ENCODE results near the gene APOBEC4.
"Not testable (repeated sequence)": the region's sequence is repeated elsewhere in the genome, so short reads cannot be mapped to it uniquely, and the experiment has no call there.

Gene APOBEC4

GRCh38 chr1:183652547-183653461 is at the start of gene APOBEC4:
TSS of gene APOBEC4 (minus strand) at chr1:183653316. CDS start at chr1:183648781, 4,535 bp downstream.
- DNase-seq = no peak

DNA sequence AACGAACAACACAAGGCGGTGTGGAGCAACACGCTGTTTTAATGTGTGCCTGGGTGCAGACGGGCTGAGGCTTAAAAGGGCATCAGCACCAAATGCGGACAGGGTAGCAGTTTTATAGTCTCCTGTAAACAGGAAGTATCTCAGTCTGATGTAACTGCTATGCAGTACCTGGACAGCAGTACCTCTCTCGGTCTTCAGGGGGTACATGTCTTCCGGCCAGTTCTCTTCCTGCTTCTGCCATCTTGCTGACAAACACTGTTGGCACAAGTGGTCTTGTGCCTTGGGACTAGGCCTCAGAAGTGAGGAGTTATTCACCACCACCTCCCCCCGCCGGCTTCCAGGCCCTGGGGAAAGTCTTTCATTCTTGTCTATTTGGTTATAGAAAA is 49.7 kb upstream of the APOBEC4 start:
- no peak for DNase-seq

GRCh38 chr1:183702087-183702812 is 49.1 kb upstream of the APOBEC4 start:
- no peak for DNase-seq

- no peak for DNase-seq
Measured at GRCh38 chr1:183699616-183700160, 46.6 kb upstream of the APOBEC4 start.

- DNase-seq = no peak
Measured at GRCh38 chr1:183697814-183698590, 44.9 kb upstream of the APOBEC4 start.

DNA sequence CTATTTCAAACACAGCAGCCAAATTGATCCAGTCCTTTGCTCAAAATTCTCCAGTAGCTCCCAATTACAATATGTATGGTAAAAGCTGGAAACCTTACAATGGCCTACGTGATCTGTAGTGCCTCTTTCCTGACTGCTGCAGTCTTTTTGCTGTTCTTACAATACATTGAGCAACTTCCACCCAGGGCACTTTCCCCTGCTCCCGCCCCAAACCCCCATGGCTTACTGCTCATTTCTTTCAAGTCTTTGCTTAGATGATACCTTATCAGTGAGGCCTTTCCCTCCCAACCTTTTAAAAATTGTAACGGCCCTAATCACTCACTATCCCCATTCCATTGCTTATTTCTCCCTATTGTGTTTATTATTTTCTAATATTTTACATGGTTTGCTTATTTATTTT is 43.9 kb upstream of the APOBEC4 start:
- DNase-seq = no peak

- peak; percentile 54 for DNase-seq
Measured at GRCh38 chr1:183694755-183695154, 41.6 kb upstream of the APOBEC4 start.

DNA sequence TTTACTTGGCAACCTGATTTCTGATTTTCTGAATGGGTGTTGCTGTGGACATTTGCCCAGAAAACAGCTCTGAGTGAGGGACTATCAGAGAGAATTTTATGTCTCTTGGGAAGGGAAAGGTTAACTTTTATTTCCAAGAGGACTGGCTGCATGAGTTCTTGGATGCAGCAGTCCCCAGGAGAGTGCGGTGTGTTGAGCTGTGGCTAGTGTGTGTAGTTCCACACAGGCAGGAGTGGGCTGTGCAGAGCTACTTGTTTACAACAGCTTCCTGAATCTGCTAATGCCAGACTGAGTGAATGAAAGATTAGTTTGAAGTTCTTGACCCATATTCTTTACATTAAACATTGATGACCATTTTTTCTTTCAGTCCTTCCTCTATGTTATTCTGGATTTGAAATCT is 41.0 kb upstream of the APOBEC4 start:
- DNase-seq = peak; percentile 57

DNA sequence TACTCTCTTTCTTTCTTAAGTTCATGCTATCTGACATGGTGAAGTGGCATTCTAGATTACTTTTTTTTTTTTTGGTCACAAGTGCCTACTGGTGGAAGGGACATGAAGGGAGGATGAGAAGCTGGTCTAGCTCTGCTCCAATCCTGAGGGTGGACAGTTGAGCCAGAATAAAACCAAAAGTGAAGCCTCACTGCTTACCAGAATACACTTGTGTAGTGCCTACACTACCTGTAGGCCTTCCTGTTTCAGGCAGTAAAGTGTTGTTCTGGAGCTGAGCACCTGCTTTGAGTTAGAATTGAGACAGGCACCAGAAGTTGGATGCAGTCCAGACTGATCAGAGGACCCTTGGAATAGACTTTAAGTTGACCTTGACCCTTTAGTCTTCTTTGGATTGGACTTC is 40.4 kb upstream of the APOBEC4 start:
- DNase-seq = no peak

DNA sequence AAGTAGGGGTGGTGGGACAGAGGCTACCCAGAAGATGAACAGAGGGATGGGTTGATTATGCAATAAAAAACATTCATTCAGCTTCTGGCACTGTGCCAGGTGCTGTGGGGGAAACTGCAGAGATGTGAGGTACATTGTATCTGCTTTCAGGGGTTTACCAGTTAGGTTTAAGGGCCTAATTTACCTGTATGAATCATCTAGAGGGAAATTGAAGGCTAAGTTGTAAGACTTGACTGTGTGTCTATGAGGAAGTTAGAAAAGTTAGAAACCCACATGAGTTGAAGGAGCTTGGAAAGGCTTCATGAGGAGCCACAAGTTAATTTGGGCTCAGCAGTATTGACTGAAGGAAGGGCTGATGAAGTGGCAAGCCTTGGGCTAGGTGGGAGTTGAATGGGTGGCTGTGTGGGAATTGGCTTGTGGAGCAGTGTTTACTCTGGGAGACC is 36.7 kb upstream of the APOBEC4 start:
- no peak for DNase-seq

- DNase-seq = no peak
Measured at GRCh38 chr1:183688341-183689060, 35.4 kb upstream of the APOBEC4 start.

DNA sequence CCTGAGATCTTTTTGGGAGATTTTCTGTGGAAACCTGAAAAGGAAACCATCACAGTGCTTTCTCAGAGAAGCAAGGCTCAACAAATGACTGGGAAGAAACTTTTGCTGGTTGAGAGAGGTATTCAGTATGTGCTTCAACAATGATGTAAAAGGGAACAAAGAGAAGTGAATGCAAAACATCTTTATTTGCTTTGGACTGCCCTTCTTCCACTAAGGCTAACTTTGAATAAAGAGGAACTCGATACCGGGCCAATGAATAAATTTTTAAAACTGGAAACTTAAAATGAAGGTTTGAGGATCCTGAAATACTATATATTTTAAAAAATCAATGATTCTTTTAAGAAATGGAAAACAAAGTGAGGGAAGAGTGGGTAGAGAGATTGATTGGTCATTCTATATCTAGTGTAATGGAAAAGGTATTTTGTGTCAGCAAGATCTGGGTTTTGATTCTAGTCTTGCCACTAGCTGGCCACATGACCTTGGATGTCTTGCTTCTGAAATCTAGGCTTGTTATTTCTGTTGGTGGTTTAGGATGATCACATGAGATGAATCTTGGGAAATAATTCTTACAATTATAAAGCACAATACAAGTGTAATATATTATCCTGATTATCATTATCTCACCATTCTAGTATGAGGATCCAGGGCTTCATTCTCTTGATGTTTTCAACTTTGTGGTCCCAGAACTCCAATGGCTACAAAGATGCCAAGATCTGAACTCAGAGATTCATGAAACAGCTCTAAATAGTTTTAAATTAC is 34.6 kb upstream of the APOBEC4 start:
- no peak for DNase-seq

DNA sequence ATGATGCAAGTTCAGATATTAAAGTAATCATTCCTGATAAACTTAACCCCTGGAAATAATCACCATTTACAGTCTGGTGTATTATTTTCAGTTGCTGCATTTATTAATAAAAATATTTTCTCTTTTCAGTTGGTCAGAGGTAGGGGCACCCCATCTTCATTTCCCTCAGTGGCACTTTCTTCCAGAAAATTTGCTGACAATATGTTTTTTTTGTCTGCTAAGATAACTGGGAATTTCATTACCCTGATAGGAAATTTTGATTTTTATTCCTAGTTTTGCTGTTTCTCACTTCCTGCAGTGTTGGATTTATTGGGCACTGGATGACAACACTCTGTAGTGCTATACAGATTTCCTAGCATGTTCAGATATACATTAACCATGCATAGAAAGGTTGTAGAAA is 33.1 kb upstream of the APOBEC4 start:
- DNase-seq = no peak

GRCh38 chr1:183685112-183685713 is 32.1 kb upstream of the APOBEC4 start:
- DNase-seq = no peak

DNA sequence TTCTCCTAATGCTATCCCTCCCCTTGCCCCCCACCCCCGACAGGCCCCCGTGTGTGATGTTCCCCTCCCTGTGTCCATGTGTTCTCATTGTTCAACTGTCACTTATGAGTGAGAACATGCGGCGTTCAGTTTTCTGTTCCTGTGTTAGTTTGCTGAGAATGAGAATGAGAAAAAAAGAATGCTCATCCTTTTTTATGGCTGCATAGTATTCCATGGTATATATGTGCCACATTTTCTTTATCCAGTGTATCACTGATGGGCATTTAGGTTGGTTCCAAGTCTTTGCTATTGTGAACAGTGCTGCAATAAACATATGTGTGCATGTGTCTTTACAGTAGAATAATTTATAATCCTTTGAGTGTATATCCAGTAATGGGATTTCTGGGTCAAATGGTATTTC is 26.2 kb upstream of the APOBEC4 start:
- DNase-seq = not testable (repeated sequence)

GRCh38 chr1:183678819-183679218 is 25.7 kb upstream of the APOBEC4 start:
- DNase-seq = no peak

DNA sequence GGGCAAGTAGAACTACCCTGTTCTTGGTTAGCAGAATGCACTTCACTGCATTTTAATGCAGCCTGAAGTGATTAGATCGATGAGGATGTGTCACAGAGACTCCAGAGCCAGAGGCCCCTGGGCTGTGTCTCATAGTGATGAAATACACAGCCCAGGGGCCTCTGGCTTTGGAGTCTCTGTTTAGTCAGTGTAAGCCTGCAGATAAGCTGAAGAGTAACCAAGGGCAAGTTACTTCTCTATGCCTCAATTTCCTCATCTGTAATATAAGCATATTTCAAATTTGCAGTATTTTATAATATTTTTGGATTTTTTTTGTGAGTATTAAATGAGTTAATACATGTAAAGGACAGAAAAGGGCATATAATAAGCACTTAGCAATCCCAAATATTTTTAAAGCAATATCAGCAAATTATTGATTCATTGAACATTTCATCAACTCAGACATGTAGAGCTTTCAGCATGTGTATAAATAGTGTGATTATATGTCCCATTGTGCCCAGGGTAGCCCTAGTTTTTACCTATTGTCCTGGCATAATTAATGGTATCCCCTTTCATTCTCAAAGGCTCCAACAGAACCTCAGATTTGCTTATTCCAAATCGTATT is 23.6 kb upstream of the APOBEC4 start:
- no peak for DNase-seq

GRCh38 chr1:183675883-183676585 is 22.9 kb upstream of the APOBEC4 start:
- DNase-seq = no peak

- DNase-seq = no peak
Measured at GRCh38 chr1:183675381-183675780, 22.3 kb upstream of the APOBEC4 start.

- DNase-seq = peak; percentile 61
Measured at GRCh38 chr1:183674886-183675285, 21.8 kb upstream of the APOBEC4 start.
